ENCODE data around the gene KIAA0930. TPM values are rescaled to one million over a fixed set of nuclear protein-coding genes. Genes with fewer than 3 reads are reported as not detected.
"Not testable (repeated sequence)": the region's sequence is repeated elsewhere in the genome, so short reads cannot be mapped to it uniquely, and the experiment has no call there.

The KIAA0930 gene
- total RNA-seq, 8 experiments from 2014 or later = 16.1 to 48.8 (median 21.6) TPM

GRCh38 chr22:45260395-45260759, 19.7 kb upstream of the KIAA0930 start:
- WGBS, 10 experiments = 67 to 100% (median 92%) methylated on average over 1 to 3 of the region's 9 CpGs; no CpG with 5 or more reads in 3 of the 10 experiments
- not testable (repeated sequence) for H3K4me3 ChIP-seq; ATAC-seq (replicated peaks in 6 of 8); H3K27ac ChIP-seq
- H3K4me1 ChIP-seq (replicated peaks in 1 of 2) = peaks cover 13 to 17% of the 10 kb centered on the region in 2 donors
- in situ Hi-C loops (cut with MboI; ENCODE audit: low pct_unique_long_range_greater_than_20kb in 2 of 9, low sequenced_read_pairs in 9 of 9, unreplicated experiment in 9 of 9) = loop anchor here in 6 of 9 experiments (10.0 to 25.0 kb wide), 6 partner anchors 148 to 302 kb away; no protein-coding TSS in a partner anchor

- H3K27ac ChIP-seq = no peak overlapping the region
- ATAC-seq (replicated peaks in 6 of 8) = no peak
- no peak overlapping the region for H3K4me3 ChIP-seq
- peaks cover 13 to 17% of the 10 kb centered on the region in 2 donors for H3K4me1 ChIP-seq (replicated peaks in 1 of 2)
- in situ Hi-C loops (cut with MboI; ENCODE audit: low pct_unique_long_range_greater_than_20kb in 2 of 9, low sequenced_read_pairs in 9 of 9, unreplicated experiment in 9 of 9) = loop anchor here in 6 of 9 experiments (10.0 to 25.0 kb wide), 6 partner anchors 148 to 302 kb away; no protein-coding TSS in a partner anchor
- 63 to 100% (median 69%) methylated on average over 2 to 7 of the region's 10 CpGs; no CpG with 5 or more reads in 4 of the 10 experiments for WGBS, 10 experiments
These were observed 19.2 kb upstream of the KIAA0930 start for GRCh38 chr22:45259754-45260394.

GRCh38 chr22:45257941-45258340, 17.2 kb upstream of the KIAA0930 start:
- not testable (repeated sequence) for ATAC-seq (replicated peaks in 6 of 8); H3K4me3 ChIP-seq; H3K27ac ChIP-seq; H3K4me1 ChIP-seq (replicated peaks in 1 of 2)
- in situ Hi-C loops (cut with MboI; ENCODE audit: low pct_unique_long_range_greater_than_20kb in 2 of 9, low sequenced_read_pairs in 9 of 9, unreplicated experiment in 9 of 9) = loop anchor here in 6 of 9 experiments (25.0 kb wide), 4 partner anchors 146 to 304 kb away; no protein-coding TSS in a partner anchor
- 83 to 100% methylated on average over 1 to 3 of the region's 4 CpGs; no CpG with 5 or more reads in 8 of the 10 experiments for whole genome bisulfite sequencing, 10 experiments

GRCh38 chr22:45254789-45255278, 14.1 kb upstream of the KIAA0930 start:
- H3K4me1 ChIP-seq (replicated peaks in 1 of 2) = no peaks in the 10 kb centered on the region
- no peak overlapping the region for H3K27ac ChIP-seq
- ATAC-seq (replicated peaks in 6 of 8) = peak in 5 of 8 experiments; percentile 59 to 89 (median 77)
- in situ Hi-C loops (cut with MboI; ENCODE audit: low pct_unique_long_range_greater_than_20kb in 2 of 9, low sequenced_read_pairs in 9 of 9, unreplicated experiment in 9 of 9) = loop anchor here in 6 of 9 experiments (25.0 kb wide), 4 partner anchors 143 to 307 kb away; no protein-coding TSS in a partner anchor
- H3K4me3 ChIP-seq = no peak overlapping the region
- 20 to 100% (median 67%) methylated on average over 1 to 4 of the region's 6 CpGs; no CpG with 5 or more reads in 1 of the 10 experiments for WGBS, 10 experiments

- H3K4me1 ChIP-seq (replicated peaks in 1 of 2) = no peaks in the 10 kb centered on the region
- no peak overlapping the region for H3K27ac ChIP-seq
- 71 to 100% (median 100%) methylated on average over 1 to 4 of the region's 7 CpGs; no CpG with 5 or more reads in 5 of the 10 experiments for WGBS, 10 experiments
- in situ Hi-C loops (cut with MboI; ENCODE audit: low pct_unique_long_range_greater_than_20kb in 2 of 9, low sequenced_read_pairs in 9 of 9, unreplicated experiment in 9 of 9) = loop anchor here in 6 of 9 experiments (25.0 kb wide), 4 partner anchors 142 to 308 kb away; no protein-coding TSS in a partner anchor
- peak in 4 of 8 experiments; percentile 21 to 36 (median 24) for ATAC-seq (replicated peaks in 6 of 8)
- no peak overlapping the region for H3K4me3 ChIP-seq
These were observed 13.7 kb upstream of the KIAA0930 start for GRCh38 chr22:45254388-45254787.

GRCh38 chr22:45253039-45253641, 12.4 kb upstream of the KIAA0930 start:
- in situ Hi-C loops (cut with MboI; ENCODE audit: low pct_unique_long_range_greater_than_20kb in 2 of 9, low sequenced_read_pairs in 9 of 9, unreplicated experiment in 9 of 9) = loop anchor here in 6 of 9 experiments (25.0 kb wide), 4 partner anchors 141 to 309 kb away; no protein-coding TSS in a partner anchor
- peak in 1 of 8 experiments; percentile 18 for ATAC-seq (replicated peaks in 6 of 8)
- Histone ChIP-seq H3K4me3 (no peak overlapping the region), H3K27ac (no peak overlapping the region), H3K4me1 (replicated peaks in 1 of 2) (no peaks in the 10 kb centered on the region)
- 17 to 100% (median 88%) methylated on average over 1 to 3 of the region's 10 CpGs; no CpG with 5 or more reads in 4 of the 10 experiments for WGBS, 10 experiments

- 56 to 100% (median 70%) methylated on average over 1 to 5 of the region's 8 CpGs; no CpG with 5 or more reads in 1 of the 10 experiments for WGBS, 10 experiments
- H3K27ac ChIP-seq = no peak overlapping the region
These were observed 11.1 kb upstream of the KIAA0930 start for GRCh38 chr22:45251825-45252224.

GRCh38 chr22:45248832-45249561, 8.3 kb upstream of the KIAA0930 start:
- WGBS, 10 experiments = 2 to 81% (median 74%) methylated on average over 3 to 8 of the region's 8 CpGs
- peaks cover 6 to 13% of the 10 kb centered on the region in 2 donors for H3K4me1 ChIP-seq (replicated peaks in 1 of 2)
- peak in 2 of 8 experiments; percentile 3 to 33 for ATAC-seq (replicated peaks in 6 of 8)
- no peak overlapping the region for H3K27ac ChIP-seq
- in situ Hi-C loops (cut with MboI; ENCODE audit: low pct_unique_long_range_greater_than_20kb in 2 of 9, low sequenced_read_pairs in 9 of 9, unreplicated experiment in 9 of 9) = no loop called here
- no peak overlapping the region for H3K4me3 ChIP-seq

More at GRCh38 chr22:45251825-45252224, 11.1 kb upstream of the KIAA0930 start:
- ATAC-seq (replicated peaks in 6 of 8) = no peak
- no peaks in the 10 kb centered on the region for H3K4me1 ChIP-seq (replicated peaks in 1 of 2)
- no peak overlapping the region for H3K4me3 ChIP-seq
- in situ Hi-C loops (cut with MboI; ENCODE audit: low pct_unique_long_range_greater_than_20kb in 2 of 9, low sequenced_read_pairs in 9 of 9, unreplicated experiment in 9 of 9) = loop anchor here in 6 of 9 experiments (25.0 kb wide), 4 partner anchors 140 to 310 kb away; no protein-coding TSS in a partner anchor

GRCh38 chr22:45246060-45246985, 5.6 kb upstream of the KIAA0930 start:
- peak; percentile 69 to 94 (median 87) for ATAC-seq (replicated peaks in 6 of 8)
- Histone ChIP-seq H3K27ac (peak overlapping the region; percentile 17 to 34), H3K4me1 (replicated peaks in 1 of 2) (peaks cover 6 to 13% of the 10 kb centered on the region in 2 donors), H3K4me3 (no peak overlapping the region)
- whole genome bisulfite sequencing, 10 experiments = 0 to 66% (median 38%) methylated on average over 2 to 7 of the region's 13 CpGs
- in situ Hi-C loops (cut with MboI; ENCODE audit: low pct_unique_long_range_greater_than_20kb in 2 of 9, low sequenced_read_pairs in 9 of 9, unreplicated experiment in 9 of 9) = no loop called here

GRCh38 chr22:45244916-45245315, 4.2 kb upstream of the KIAA0930 start:
- Histone ChIP-seq H3K4me1 (replicated peaks in 1 of 2) (peaks cover 6 to 13% of the 10 kb centered on the region in 2 donors), H3K27ac (no peak overlapping the region), H3K4me3 (no peak overlapping the region)
- ATAC-seq (replicated peaks in 6 of 8) = no peak
- 76 to 100% (median 93%) methylated on average over 1 to 3 of the region's 4 CpGs; no CpG with 5 or more reads in 4 of the 10 experiments for WGBS, 10 experiments
- in situ Hi-C loops (cut with MboI; ENCODE audit: low pct_unique_long_range_greater_than_20kb in 2 of 9, low sequenced_read_pairs in 9 of 9, unreplicated experiment in 9 of 9) = no loop called here

- no peak overlapping the region for H3K27ac ChIP-seq
- peak in 2 of 8 experiments; percentile 8 to 57 for ATAC-seq (replicated peaks in 6 of 8)
These were observed 2.1 kb upstream of the KIAA0930 start for GRCh38 chr22:45242778-45243191.

More at GRCh38 chr22:45242778-45243191, 2.1 kb upstream of the KIAA0930 start:
- in situ Hi-C loops (cut with MboI; ENCODE audit: low pct_unique_long_range_greater_than_20kb in 2 of 9, low sequenced_read_pairs in 9 of 9, unreplicated experiment in 9 of 9) = no loop called here
- Histone ChIP-seq H3K4me1 (replicated peaks in 1 of 2) (peaks cover 18% of the 10 kb centered on the region in 2 donors), H3K4me3 (no peak overlapping the region)
- 22 to 82% (median 61%) methylated on average over 1 to 5 of the region's 7 CpGs; no CpG with 5 or more reads in 4 of the 10 experiments for WGBS, 10 experiments

Data from motor neuron (in vitro differentiated cells).